ENCODE results near the gene SLC39A13.

DNA sequence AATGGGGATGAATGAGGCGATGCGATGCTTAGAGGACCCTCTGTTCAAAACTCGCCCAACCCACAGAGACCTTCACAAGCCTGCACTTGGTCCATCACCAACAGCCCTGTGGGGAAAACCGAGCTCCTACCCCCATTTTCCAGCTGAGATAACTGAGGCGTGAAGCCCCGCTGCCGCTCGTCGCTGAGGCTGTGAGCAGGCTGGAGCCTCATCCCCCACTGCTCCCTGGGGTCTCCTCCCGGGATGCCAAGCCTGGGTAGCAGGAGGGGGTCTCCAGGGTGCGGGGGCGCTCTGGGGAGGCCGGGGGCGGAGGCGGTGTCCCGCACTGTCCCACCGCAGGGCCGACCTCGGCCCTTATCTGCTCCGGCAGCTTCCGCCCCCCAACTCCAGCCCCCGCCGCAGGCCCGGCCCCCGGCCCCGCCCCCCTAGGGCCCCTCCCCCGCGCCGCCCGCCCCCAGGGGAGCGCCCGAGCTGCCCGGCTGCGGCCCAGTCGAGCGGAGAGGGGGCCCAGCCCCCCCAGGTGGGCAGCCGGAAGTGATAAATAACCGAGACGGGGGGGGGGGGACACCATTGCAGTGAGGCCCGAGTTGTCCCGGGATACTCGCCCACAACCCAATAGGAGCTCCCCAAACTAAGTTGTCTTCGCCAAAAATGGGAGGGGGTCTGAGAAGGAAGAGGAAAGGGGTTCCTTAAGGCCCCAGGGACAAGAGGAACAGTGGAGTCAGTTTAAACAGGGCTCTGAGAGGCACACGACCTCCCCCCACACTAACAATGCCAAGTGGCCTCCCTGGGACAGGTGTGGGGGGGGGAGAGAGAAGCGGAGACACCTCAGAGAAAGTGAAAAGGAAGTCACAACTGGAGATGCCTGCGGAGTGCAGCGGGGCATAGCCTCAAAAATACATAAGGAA, 8.3 kb upstream of the SLC39A13 start:
- TF ChIP-seq POLR2A (IDR thresholded peaks at IDR 0.05): no peak
- TF ChIP-seq, protein P1, sequence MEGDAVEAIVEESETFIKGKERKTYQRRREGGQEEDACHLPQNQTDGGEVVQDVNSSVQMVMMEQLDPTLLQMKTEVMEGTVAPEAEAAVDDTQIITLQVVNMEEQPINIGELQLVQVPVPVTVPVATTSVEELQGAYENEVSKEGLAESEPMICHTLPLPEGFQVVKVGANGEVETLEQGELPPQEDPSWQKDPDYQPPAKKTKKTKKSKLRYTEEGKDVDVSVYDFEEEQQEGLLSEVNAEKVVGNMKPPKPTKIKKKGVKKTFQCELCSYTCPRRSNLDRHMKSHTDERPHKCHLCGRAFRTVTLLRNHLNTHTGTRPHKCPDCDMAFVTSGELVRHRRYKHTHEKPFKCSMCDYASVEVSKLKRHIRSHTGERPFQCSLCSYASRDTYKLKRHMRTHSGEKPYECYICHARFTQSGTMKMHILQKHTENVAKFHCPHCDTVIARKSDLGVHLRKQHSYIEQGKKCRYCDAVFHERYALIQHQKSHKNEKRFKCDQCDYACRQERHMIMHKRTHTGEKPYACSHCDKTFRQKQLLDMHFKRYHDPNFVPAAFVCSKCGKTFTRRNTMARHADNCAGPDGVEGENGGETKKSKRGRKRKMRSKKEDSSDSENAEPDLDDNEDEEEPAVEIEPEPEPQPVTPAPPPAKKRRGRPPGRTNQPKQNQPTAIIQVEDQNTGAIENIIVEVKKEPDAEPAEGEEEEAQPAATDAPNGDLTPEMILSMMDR (IDR thresholded peaks at IDR 0.05): no peak

Measured in gastroesophageal sphincter (tissue), 3 donors.